Measurements from ENCODE around the gene VPS51. TPM values are rescaled to one million over a fixed set of nuclear protein-coding genes. Genes with fewer than 3 reads are reported as not detected.

VPS51 gene
- total RNA-seq, 1 experiment from 2014 or later, result 89.5 TPM

GRCh38 chr11:65096926-65097325 lies 912 bp downstream of the VPS51 start:
- intact Hi-C loops (cut with micrococcal nuclease), result loop anchor here (1.0 to 5.0 kb wide), 2 partner anchors 13 to 85 kb away; partner anchors contain the start of genes ARL2, CDCA5 and ZFPL1
- CTCF ChIA-PET, result interaction anchor here (1.1 to 1.7 kb wide), 2 partner anchors 11 to 13 kb away, joined by 3 to 14 read pairs; no protein-coding TSS in a partner anchor
- POLR2A ChIA-PET, result interaction anchor here (3.2 kb wide), 1 partner anchor 14 kb away, joined by 21 read pairs; the partner anchor contains the start of gene TM7SF2
- Histone ChIP-seq H3K79me2 (ENCODE audit: insufficient read depth, low read length) (peaks cover 23% of the 10 kb centered on the region), H3K9me3 (ENCODE audit: control insufficient read depth in 1 of 2, insufficient read depth in 1 of 2, low read depth in 1 of 2, low read length in 2 of 2) (no peaks in the 10 kb centered on the region), H3K27me3 (ENCODE audit: insufficient read depth, low read length) (no peaks in the 10 kb centered on the region), H4K20me1 (ENCODE audit: insufficient read depth) (no peaks in the 10 kb centered on the region), H3K36me3 (ENCODE audit: control insufficient read depth in 1 of 2, insufficient read depth in 2 of 2, low read length in 2 of 2) (peaks cover 3 to 6% of the 10 kb centered on the region in 2 experiments; a peak in 2 of 4 replicates), H3K4me1 (ENCODE audit: control insufficient read depth in 1 of 2, insufficient read depth in 2 of 2, low read length in 2 of 2) (peaks cover 3 to 12% of the 10 kb centered on the region in 2 experiments; a peak in 3 of 4 replicates), H3K9me2 (ENCODE audit: insufficient read depth) (no peaks in the 10 kb centered on the region), H2AFZ (ENCODE audit: low read depth, low read length, poor library complexity, severe bottlenecking) (no peak overlapping the region), H3K27ac (ENCODE audit: low read depth, low read length) (no peak overlapping the region), H3K4me3 (replicated peaks in 1 of 2; ENCODE audit: low read depth in 1 of 2, low read length in 2 of 2) (peak overlapping the region; percentile 74 to 78), H3K4me2 (ENCODE audit: low read length) (peak overlapping the region; percentile 88), H3K9ac (ENCODE audit: low read length) (peak overlapping the region; percentile 77)
- BruUV-seq (replicated peaks), result TSS peak; percentile 50
- RAD21 ChIA-PET (ENCODE audit: low non-redundant PET in 1 of 2, low total read pairs in 2 of 2, uncharacterized antibody in 2 of 2, unreplicated experiment in 2 of 2), result interaction anchor here in 1 of 2 experiments (0.6 kb wide), 1 partner anchor 443 kb away, joined by 3 read pairs; no protein-coding TSS in a partner anchor
- ATAC-seq, result peak; percentile 11
- TF ChIP-seq ATF3 (IDR thresholded peaks at IDR 0.05) (no peak), POLR2AphosphoS5 (IDR thresholded peaks at IDR 0.05; ENCODE audit: low read depth, low read length) (no peak), EGR1 (IDR thresholded peaks at IDR 0.05; ENCODE audit: low read depth) (no peak), JUND (IDR thresholded peaks at IDR 0.05) (no peak), REST (IDR thresholded peaks at IDR 0.05; ENCODE audit: low read depth) (no peak), MAX (IDR thresholded peaks at IDR 0.05) (no peak), SP1 (IDR thresholded peaks at IDR 0.05; ENCODE audit: low read depth) (no peak), EZH2phosphoT487 (IDR thresholded peaks at IDR 0.05; ENCODE audit: borderline replicate concordance) (no peak), EZH2 (IDR thresholded peaks at IDR 0.05) (no peak), RAD21 (IDR thresholded peaks at IDR 0.05; ENCODE audit: low read depth) (no peak), CTCF (IDR thresholded peaks at IDR 0.05 in 2 of 3, conservative IDR thresholded peaks at IDR 0.05 in 1 of 3; ENCODE audit: borderline replicate concordance in 1 of 3, insufficient read depth in 1 of 3, low read depth in 2 of 3, low read length in 2 of 3) (no peak)
- DNase-seq (ENCODE audit: low read depth, low spot score), result no peak

All from HCT116 (cell line).